Smooth muscle cell (in vitro differentiated cells): ENCODE data around the gene NCEH1. TPM values are rescaled to one million over a fixed set of nuclear protein-coding genes. Genes with fewer than 3 reads are reported as not detected.

ENCODE experiments used
- DNase-seq: peaks from one replicate; lab custom pipeline; 2025; ENCODE audit not compliant: unreplicated experiment; lab: John Stamatoyannopoulos, UW
- H2AFZ ChIP-seq: fragments of 200-600 bp; sonication (generic); 2 replicates; pipeline ENCODE4 v1.6.0; 2016; ENCODE audit warnings: antibody characterized with exemption, low read depth, mild to moderate bottlenecking
- H3F3A ChIP-seq: fragments of 200-600 bp; sonication (generic); 2 replicates; pipeline ENCODE4 v1.6.0; 2017; ENCODE audit warnings: antibody characterized with exemption, low read depth
- H3K27ac ChIP-seq: fragments of 200-600 bp; sonication (generic); 2 replicates; pipeline ENCODE4 v1.5.1; 2016; ENCODE audit warnings: low read depth, mild to moderate bottlenecking
- H3K27me3 ChIP-seq: fragments of 200-600 bp; sonication (generic); 2 replicates; pipeline ENCODE4 v1.6.1; 2016; ENCODE audit warnings: low read depth, mild to moderate bottlenecking
- H3K36me3 ChIP-seq: fragments of 200-600 bp; sonication (generic); 2 replicates; pipeline ENCODE4 v1.5.1; 2016; ENCODE audit warnings: low read depth
- H3K4me1 ChIP-seq: fragments of 200-600 bp; sonication (generic); 2 replicates; pipeline ENCODE4 v1.5.1; 2016; ENCODE audit warnings: low read depth
- H3K4me2 ChIP-seq: fragments of 200-600 bp; sonication (generic); 2 replicates; pipeline ENCODE4 v1.6.0; 2016; ENCODE audit warnings: mild to moderate bottlenecking
- H3K4me3 ChIP-seq: fragments of 200-600 bp; sonication (generic); 2 replicates; pipeline ENCODE4 v1.5.1; 2016; ENCODE audit warnings: mild to moderate bottlenecking
- H3K79me2 ChIP-seq: fragments of 200-600 bp; sonication (generic); 2 replicates; pipeline ENCODE4 v1.6.0; 2016; ENCODE audit warnings: low read depth, mild to moderate bottlenecking
- H3K9ac ChIP-seq: fragments of 200-600 bp; sonication (generic); 2 replicates; pipeline ENCODE4 v1.6.0; 2016; ENCODE audit warnings: low read depth
- H3K9me3 ChIP-seq: fragments of 200-600 bp; sonication (generic); replicated peaks from 2 replicates; pipeline ENCODE4 v1.5.1; 2016; ENCODE audit warnings: low read depth
- H4K20me1 ChIP-seq: fragments of 200-600 bp; sonication (generic); 2 replicates; pipeline ENCODE4 v1.6.0; 2016; ENCODE audit warnings: low read depth
- WGBS: methylation state at CpG from one replicate; pipeline ENCODE4 v1.1.7; 2016; ENCODE audit warnings: low lambda C conversion rate; 5-methylcytosine and 5-hydroxymethylcytosine counted together
- polyA plus RNA-seq: library from polyadenylated mRNA; unstranded; fragments of >200 nt; fragmentation: Nextera tagmentation; extraction: Ambion mirVana; gene quantifications from 2 replicates; pipeline ENCODE4 v1.2.1, GENCODE V29; 2016
- total RNA-seq: library from RNA; depleted of rRNA; stranded (reverse); fragments of >200 nt; gene quantifications from 2 replicates; pipeline ENCODE4 v1.2.3, GENCODE V29; 2014
- TF ChIP-seq, protein P1 (sequence below): fragments of 200-600 bp; sonication (generic); IDR thresholded peaks from 2 replicates; pipeline ENCODE4 v1.5.1; 2017; ENCODE audit warnings: borderline replicate concordance, mild to moderate bottlenecking, antibody characterized with exemption; ENCODE audit not compliant: insufficient read depth, poor library complexity, severe bottlenecking

Gene NCEH1
- total and polyA plus RNA-seq, 2 experiments from 2014 or later: 1.9 to 5.3 TPM

DNA sequence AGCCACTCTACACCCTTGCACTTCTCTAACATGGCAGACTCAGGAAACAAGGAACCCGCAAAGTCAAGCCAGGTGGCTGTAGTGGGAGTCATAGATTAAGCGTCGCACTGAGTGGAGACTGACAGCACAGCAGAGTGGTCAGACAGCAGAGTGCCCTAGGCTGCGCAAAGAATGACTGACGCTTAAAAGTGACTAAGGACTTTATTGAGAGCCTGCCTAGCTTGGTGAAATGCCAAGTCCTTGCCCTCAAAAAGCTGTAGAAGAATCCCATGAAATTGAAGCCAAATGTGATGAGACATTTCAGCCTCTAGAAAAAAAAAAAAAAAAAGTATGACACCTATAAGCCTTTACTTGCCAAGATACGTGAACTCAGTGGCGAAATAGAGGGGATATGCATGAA, 30.2 kb downstream of the NCEH1 start:
- Histone ChIP-seq H2AFZ (no peak overlapping the region), H3K79me2 (no peaks in the 10 kb centered on the region), H3K4me3 (no peak overlapping the region), H3F3A (peaks cover 4% of the 10 kb centered on the region), H3K27me3 (no peaks in the 10 kb centered on the region), H3K27ac (no peak overlapping the region), H3K9me3 (no peaks in the 10 kb centered on the region), H3K4me1 (peaks cover 18% of the 10 kb centered on the region), H3K4me2 (no peak overlapping the region), H3K9ac (no peak overlapping the region), H4K20me1 (no peaks in the 10 kb centered on the region), H3K36me3 (no peaks in the 10 kb centered on the region)
- TF ChIP-seq, protein P1, sequence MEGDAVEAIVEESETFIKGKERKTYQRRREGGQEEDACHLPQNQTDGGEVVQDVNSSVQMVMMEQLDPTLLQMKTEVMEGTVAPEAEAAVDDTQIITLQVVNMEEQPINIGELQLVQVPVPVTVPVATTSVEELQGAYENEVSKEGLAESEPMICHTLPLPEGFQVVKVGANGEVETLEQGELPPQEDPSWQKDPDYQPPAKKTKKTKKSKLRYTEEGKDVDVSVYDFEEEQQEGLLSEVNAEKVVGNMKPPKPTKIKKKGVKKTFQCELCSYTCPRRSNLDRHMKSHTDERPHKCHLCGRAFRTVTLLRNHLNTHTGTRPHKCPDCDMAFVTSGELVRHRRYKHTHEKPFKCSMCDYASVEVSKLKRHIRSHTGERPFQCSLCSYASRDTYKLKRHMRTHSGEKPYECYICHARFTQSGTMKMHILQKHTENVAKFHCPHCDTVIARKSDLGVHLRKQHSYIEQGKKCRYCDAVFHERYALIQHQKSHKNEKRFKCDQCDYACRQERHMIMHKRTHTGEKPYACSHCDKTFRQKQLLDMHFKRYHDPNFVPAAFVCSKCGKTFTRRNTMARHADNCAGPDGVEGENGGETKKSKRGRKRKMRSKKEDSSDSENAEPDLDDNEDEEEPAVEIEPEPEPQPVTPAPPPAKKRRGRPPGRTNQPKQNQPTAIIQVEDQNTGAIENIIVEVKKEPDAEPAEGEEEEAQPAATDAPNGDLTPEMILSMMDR: no peak
- DNase-seq: no peak
- 98% methylated on average over 7 of the region's 7 CpGs for WGBS

DNA sequence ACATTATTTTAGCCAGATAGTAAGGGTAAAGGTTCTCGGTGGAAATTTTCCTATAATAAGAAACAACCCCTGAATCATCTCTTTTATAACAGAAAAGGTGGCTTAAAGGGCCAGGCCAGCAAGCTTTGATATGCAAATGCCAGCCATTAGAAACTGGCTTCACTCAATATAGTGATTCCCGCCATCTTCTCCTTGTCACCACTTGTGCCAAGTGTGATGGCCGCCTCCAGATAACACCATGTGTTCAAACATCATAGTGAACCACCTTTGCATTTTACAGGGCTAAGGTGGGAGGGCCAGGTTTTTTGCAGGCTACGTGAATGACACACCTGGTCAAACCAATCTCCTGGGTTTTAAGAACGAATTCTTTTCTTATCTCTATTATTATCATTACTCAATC, 31.3 kb downstream of the NCEH1 start:
- no peak overlapping the region for H3K9ac ChIP-seq
- H3K9me3 ChIP-seq: no peaks in the 10 kb centered on the region
- H3K4me3 ChIP-seq: no peak overlapping the region
- TF ChIP-seq, protein P1: no peak
- no peaks in the 10 kb centered on the region for H3K27me3 ChIP-seq
- H2AFZ ChIP-seq: no peak overlapping the region
- H3K27ac ChIP-seq: no peak overlapping the region
- peaks cover 4% of the 10 kb centered on the region for H3F3A ChIP-seq
- H4K20me1 ChIP-seq: no peaks in the 10 kb centered on the region
- DNase-seq: no peak
- H3K4me2 ChIP-seq: no peak overlapping the region
- H3K36me3 ChIP-seq: no peaks in the 10 kb centered on the region
- H3K4me1 ChIP-seq: peaks cover 18% of the 10 kb centered on the region
- 96% methylated on average over 5 of the region's 5 CpGs for WGBS
- H3K79me2 ChIP-seq: no peaks in the 10 kb centered on the region

DNA sequence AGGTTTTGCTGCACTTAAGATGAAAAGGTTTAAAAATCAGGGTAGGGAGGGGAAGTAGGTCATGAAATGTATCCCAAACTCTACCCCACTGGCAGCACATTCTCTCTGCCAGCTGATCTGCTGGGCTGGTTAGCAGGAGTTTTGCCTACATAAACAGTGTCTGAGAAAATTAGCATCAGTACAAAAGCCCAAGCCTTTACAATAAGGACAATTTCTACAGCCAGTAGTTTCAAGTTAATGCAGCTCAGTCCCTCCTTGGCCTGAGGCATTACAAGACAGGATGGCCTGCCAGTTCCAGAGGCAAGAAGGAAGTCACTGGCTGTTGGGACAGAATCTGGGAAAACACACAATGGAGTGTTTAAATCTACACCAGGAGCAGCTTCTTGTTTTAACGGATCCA, 32.8 kb downstream of the NCEH1 start:
- H3K36me3 ChIP-seq: no peaks in the 10 kb centered on the region
- H3K4me1 ChIP-seq: peaks cover 18% of the 10 kb centered on the region
- TF ChIP-seq, protein P1: no peak
- H3K4me2 ChIP-seq: peak overlapping the region; percentile 74
- no peak overlapping the region for H3K9ac ChIP-seq
- H3K79me2 ChIP-seq: no peaks in the 10 kb centered on the region
- no peaks in the 10 kb centered on the region for H3K9me3 ChIP-seq
- WGBS: 17% methylated on average over 1 of the region's 1 CpG
- peaks cover 4% of the 10 kb centered on the region for H3F3A ChIP-seq
- peak overlapping the region; percentile 88 for H2AFZ ChIP-seq
- no peaks in the 10 kb centered on the region for H3K27me3 ChIP-seq
- H3K27ac ChIP-seq: peak overlapping the region; percentile 35
- no peak for DNase-seq
- peak overlapping the region; percentile 22 for H3K4me3 ChIP-seq
- no peaks in the 10 kb centered on the region for H4K20me1 ChIP-seq

DNA sequence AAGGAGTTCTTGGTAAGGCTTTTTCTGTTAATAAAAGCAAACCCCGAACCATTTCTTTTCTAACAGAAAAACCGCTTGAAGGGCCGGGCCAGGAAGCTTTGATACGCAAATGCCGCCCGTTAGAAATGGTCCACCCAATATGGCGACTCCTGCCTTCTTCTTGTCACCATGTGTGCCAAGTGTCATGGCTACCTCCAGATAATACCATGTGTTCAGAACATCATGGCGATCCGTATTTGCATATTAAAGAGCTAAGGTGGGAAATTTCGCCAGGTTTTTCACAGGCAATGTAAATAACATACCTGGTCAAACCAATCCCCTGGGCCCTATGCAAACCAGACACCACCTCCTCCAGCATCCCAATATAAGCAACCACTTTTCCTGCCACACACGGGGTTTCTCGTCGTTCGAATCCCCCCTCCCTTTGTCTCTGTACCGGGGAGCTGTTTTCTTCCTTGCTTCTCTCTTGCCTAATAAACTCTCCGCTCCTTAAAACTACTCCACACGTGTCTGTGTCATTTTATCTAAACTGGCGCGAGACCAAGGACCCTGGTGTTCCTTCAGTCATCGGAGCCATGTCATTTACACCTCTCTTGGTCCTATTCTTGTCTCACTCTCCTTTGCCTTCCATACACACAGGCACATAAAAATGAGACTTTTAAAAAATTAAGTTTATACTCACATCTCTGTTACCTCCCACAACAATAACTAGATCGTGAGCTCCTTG, 34.5 kb downstream of the NCEH1 start:
- peak overlapping the region; percentile 50 for H3K27ac ChIP-seq
- no peaks in the 10 kb centered on the region for H4K20me1 ChIP-seq
- H3K36me3 ChIP-seq: no peaks in the 10 kb centered on the region
- H3K9ac ChIP-seq: no peak overlapping the region
- H3K9me3 ChIP-seq: no peaks in the 10 kb centered on the region
- H3K4me3 ChIP-seq: no peak overlapping the region
- peak overlapping the region; percentile 66 for H2AFZ ChIP-seq
- peak overlapping the region; percentile 12 for H3K4me2 ChIP-seq
- no peaks in the 10 kb centered on the region for H3K79me2 ChIP-seq
- peaks cover 4% of the 10 kb centered on the region for H3F3A ChIP-seq
- H3K4me1 ChIP-seq: peaks cover 23% of the 10 kb centered on the region
- TF ChIP-seq, protein P1: no peak
- H3K27me3 ChIP-seq: no peaks in the 10 kb centered on the region
- WGBS: 78% methylated on average over 21 of the region's 21 CpGs
- no peak for DNase-seq
